HG02885 (cell line): ENCODE results near the gene TLE2.
"Not testable (repeated sequence)": the region's sequence is repeated elsewhere in the genome, so short reads cannot be mapped to it uniquely, and the experiment has no call there.

Experiments used
- ATAC-seq: cut with Tn5 transposase; IDR thresholded peaks from one replicate; pipeline ENCODE4 v1.9.1; 2021; ENCODE audit warnings: mild to moderate bottlenecking; ENCODE audit not compliant: unreplicated experiment, poor library complexity

The TLE2 gene

DNA sequence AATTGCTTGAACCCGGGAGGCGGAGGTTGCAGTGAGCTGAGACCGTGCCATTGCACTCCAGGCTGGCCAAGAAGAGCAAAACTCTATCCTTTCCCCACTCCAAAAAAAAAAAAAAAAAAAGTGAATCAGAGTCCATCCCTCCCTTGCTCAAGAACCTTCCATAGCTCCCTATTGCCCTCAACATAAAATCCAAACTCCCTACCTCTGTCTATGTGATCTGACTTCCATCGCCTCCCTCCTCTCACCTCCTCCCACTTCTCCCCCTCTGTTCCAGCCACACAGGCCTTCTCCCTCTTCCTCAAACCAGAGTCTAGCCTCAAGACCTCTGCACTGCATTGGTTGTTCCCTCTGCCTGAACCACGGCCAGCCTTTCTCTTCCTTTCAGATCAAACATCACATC lies 10.0 kb upstream of the TLE2 start:
- no peak for ATAC-seq

GRCh38 chr19:3038214-3038613 lies 9.1 kb upstream of the TLE2 start:
- no peak for ATAC-seq

DNA sequence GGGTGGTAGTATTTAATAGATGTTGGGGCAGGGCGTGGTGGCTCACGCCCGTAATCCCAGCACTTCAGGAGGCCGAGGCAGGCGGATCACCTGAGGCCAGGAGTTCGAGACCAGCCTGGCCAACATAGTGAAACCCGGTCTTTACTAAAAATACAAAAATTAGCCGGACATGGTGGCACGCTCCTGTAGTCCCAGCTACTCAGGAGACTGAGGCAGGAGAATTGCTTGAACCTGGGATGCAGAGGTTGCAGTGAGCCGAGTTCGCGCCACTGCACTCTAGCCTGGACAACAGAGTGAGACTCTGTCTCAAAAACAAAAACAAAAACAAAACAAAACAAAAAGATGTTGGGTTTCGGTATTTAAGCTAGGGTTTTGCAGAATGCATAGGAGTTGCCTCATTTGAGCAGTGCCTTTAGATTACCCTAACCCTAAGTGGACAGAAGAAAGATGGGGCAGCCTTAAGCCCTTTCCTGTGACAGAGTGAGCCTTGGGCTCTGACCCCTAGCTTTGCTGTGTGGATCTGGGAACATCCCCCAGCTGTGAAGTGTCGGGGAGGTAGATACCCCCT lies 8.0 kb upstream of the TLE2 start:
- not testable (repeated sequence) for ATAC-seq

DNA sequence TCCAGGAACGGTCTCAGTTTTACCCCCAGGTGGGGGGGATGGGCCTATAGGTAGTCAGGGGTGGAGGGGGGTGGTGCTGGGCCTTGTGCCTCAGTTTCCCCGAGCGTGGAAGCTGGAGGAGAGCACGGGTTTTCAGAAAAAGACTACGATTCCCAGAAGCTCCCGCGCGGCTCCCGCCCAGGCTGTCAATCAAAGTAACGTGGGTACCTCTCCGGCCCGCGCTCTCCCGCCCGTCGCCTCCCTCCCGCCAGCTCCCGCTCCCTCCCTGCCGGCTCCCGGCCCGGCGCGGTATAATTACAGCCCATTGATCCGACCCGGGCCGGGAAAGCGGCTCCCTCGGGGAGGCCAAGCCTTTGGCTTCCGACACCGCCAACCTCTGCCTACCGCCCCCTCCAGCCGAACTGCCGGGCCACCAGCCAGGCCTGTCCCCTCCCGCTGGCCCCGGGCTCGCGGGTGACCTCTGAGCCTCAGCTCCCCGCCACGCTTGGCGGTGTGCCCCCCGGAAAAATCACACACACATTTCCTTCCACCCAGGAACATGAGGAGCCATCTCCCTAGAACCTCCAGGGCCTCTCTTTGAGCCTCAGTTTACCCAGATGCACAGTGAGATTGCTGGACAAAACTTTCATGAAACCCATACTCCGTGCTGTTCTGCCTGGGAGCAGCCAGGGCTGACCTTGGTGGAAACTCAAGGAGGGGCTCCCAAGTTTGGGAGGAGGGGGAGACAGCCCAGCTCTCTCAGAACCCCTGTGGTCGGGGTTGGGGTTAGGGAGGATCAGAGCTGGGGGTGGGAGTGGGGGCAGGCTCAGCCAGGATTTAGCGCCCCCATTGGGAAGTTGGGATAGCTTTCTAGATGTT lies 7.3 kb upstream of the TLE2 start:
- peak; percentile 41 for ATAC-seq

DNA sequence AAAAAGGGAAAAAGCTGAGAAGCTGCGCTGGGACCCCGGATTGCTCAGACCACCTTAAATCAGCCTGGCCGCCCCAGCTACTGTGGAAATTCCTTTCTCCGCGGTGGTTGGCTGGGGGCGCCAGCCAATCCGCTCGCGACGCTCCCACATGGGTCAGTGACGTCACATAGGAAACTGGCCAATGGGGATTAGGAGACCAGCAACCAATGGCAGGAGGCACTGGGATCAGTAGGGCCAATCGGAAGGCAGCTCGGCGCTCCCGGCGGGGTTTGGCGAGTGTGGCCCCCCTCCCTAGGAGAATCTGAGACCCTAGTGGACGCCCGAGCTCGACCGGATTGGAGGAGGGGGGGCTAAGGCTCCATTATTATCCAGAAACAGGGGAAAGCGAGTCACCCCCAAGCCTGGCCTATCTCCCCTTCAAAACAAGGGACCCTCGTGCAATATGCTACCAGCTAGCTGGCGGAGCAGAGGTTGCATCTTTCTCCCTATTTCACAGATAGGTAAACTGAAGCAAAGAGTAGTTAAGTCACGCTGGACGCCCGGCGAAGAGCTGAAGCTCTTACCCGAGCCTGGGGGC lies 6.5 kb upstream of the TLE2 start:
- ATAC-seq: peak; percentile 88

DNA sequence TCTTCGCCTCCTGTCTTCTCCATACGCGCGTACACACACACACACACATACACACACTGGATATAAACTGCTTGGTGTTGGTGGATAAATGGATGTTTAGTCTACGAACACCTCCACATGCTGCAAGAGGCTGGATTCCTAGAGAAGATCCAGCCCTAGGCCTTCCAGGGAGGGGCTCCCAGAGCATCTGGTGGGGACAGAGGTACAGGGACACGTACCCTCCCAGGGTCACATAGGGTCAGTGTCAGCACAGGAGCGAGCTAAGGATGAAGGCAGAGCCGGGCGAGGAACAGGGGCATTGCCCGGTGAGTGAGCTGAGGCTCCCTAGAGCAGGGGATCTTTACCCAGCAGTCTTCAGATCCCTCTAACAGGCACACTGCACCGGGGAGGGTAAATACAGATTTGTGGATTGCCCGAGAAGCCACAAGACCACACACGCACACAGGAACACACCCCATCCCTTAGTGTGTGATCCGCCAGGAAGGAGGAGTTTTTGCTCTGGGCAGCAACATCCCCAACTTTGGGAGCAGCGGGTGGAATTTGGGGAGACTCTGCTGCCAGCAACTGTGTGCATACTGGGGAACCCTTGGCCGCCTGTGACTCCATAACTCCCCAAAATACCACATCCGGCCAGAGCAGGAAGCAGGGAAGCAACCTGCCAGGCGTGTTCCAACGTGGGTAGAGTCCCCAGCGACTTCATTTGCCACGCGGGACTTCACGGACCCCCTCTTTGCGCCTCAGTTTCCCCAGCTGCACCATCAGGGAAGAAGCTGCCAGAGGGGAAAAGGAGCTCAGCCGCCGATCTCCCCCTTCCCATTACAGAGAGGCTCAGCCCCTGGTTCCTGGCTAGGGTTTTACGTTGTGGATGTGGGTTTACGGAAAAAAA lies 5.8 kb upstream of the TLE2 start:
- peak; percentile 4 for ATAC-seq

- ATAC-seq: no peak
Observed at GRCh38 chr19:3034406-3034655, 5.3 kb upstream of the TLE2 start.

- no peak for ATAC-seq
Observed at GRCh38 chr19:3033595-3034405, 4.7 kb upstream of the TLE2 start.

DNA sequence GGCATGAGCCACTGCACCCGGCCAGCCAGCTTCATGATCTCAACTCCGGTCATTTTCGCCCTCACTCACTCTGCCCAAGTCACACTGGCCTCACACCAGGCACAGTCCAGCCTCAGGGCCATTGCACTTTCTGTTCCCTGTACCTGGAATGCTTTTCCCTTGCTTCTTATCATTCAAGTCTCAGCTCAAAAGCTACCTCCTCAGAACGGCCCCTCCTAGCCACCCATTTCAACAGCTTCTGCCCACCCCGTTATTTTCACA lies 2.5 kb upstream of the TLE2 start:
- ATAC-seq: no peak

DNA sequence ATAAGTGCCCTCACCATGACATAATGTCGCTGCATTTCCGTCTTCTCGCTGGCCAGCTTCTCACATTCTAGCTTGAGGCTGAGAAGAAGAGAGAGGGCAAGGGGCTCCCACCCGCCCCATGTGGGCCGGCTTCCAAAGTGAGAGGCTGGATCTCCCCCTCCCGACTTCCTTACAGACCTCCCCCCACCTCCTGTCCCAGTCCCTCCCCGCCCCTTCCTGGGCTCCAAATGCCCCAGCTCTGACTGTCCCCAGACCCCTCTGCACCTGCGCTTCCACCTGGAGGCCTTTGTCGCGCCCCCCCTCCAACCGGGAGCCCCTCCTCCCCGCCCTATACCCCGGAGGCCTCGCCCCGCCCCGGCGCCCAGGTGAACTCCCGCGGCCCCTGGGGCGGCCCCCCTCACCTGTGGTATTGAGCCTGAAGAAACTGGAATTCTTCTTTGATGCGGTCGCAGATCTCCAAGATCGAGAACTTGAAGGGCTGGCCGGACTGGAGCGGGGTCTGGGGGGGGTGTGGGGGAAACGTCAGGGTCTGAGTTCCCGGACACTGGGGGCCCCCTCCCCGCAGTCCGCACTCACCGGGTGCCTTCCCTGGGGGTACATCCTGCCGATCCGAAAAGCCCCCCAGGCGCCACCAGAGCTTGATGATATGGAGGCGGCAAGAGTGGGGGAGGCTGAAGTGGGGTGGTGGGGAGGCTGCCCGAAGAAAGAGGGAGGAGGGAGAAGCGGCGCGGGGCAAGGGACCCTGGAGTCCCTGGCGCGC lies 595 bp downstream of the TLE2 start:
- ATAC-seq: no peak

DNA sequence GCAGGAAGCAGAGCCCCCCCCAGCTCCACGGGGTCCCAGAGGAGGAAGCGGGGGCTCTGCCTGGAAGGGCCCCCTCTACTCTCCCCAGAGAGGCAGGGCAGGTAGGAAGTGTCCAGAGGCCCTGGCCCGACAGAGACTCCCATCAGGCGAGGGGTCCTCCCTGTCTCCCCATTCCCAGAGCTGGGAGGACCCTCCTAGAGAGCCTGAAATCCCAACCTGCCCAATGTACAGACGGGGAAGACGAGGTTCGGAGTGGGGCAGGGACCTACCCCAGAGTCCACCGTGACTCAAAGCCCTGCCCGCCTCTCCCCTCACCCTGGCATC lies 1.1 kb downstream of the TLE2 start:
- no peak for ATAC-seq

DNA sequence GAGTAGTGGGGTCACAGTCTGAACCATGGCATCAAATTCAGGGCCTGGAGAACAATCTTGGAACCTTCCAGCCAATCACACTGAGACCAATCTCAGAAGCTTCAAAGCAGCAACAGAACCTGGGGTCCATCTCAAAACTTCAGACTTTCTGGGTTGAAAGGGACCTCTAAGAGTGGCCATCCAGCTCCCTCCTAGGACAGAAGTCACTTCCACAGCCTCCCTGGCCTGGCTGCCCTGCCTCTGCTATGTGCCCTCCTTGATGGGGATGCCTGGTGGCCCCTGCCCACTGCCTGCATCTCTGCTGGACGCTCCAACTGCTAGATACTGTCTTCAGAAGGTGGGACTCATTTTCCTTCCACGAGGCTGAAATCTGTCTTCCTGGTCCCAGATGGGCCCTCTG lies 1.8 kb downstream of the TLE2 start:
- ATAC-seq: no peak

DNA sequence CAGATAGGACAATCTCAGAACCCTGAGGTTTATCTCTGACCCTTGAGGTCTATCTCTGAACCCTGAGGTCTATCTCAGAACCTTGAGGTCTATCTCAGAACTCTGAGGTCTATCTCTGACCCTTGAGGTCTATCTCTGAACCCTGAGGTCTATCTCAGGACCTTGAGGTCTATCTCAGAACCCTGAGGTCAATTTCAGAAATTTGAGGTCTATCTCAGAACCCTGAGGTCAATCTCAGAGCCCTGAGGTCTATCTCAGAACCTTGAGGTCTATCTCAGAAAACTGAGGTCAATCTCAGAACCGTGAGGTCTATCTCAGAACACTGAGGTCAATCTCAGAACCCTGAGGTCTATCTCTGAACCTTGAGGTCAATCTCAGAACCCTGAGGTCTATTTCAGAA lies 2.3 kb downstream of the TLE2 start:
- ATAC-seq: no peak

DNA sequence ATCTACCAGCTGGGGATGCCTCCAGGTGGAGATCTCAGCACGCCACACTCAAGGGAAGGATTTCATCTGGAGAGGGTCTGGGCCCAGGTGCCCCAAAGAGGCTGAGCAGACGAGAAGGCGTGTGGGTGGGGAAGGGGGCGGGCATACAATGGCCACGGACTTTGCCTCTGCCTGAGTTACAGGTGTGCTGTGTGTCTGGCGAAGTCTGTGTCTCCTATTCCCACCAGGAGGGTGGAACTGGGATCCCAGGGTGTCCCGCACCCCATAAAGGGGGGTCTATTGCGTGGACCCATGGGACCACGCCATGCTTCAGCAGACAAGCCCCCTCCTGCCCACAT lies 3.6 kb downstream of the TLE2 start:
- no peak for ATAC-seq

DNA sequence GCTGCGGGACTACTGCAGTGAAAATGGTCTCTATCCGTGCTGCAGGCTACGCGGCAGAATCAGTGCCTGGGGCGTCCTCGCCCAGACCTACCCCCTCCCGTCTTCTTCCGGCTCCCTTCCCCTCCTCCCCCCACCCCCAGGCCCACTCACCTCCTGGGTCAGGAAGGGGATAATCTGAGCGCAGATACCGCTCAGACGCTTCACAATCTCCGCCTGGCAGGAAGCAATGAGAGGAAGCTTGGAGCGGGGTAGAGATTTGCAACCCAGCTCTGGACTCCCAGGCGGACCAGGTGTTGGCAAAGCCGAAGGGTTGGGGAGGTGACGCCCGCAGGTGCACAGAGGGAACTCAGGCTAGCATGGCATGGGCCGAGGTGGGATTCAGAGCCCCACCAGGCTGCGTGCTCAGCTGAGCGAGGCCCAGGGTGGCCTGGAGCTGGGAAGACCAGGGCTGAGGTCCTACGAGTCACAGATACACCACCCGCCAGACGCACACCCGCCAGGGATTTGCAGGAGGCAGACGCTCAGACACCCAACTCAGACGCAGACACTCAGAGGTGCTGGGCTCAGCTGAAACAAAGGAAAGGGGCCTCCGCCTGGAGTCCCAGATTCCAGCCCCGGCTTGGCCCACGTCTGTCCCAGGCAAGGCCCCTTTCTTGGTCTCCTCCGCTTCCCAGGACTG lies 4.1 kb downstream of the TLE2 start:
- ATAC-seq: no peak

- ATAC-seq: no peak
Observed at GRCh38 chr19:3024509-3024869, 4.6 kb downstream of the TLE2 start.

GRCh38 chr19:3020321-3020960 lies 8.6 kb downstream of the TLE2 start:
- ATAC-seq: no peak

GRCh38 chr19:3019211-3019854 lies 9.7 kb downstream of the TLE2 start:
- ATAC-seq: no peak

GRCh38 chr19:3017923-3018322 lies 11.2 kb downstream of the TLE2 start:
- no peak for ATAC-seq
